Calu3 (cell line): ENCODE data around the gene IKBKG. TPM values are rescaled to one million over a fixed set of nuclear protein-coding genes. Genes with fewer than 3 reads are reported as not detected.

ENCODE experiments used
- BruUV-seq: library from RNA; stranded (reverse); fragments of 400-500 nt; replicated peaks from 2 replicates; lab custom pipeline; 2021; lab: Mats Ljungman, UMichigan
- CTCF ChIA-PET: fragments of 300-600 bp; sonication (Branson Sonifier 250); formaldehyde crosslinking; loops from one replicate; lab custom pipeline; 2022; ENCODE audit warnings: antibody characterized with exemption; lab: Charles Lee
- DNase-seq: peaks from one replicate; pipeline ENCODE4 v3.0.0; 2022
- H3K27ac Mint-ChIP-seq: one replicate; pipeline ENCODE4 v1.8.0; 2022; ENCODE audit warnings: mixed read lengths; ENCODE audit not compliant: unreplicated experiment
- H3K27me3 Mint-ChIP-seq: one replicate; pipeline ENCODE4 v1.8.0; 2022; ENCODE audit warnings: mixed read lengths; ENCODE audit not compliant: unreplicated experiment
- H3K36me3 Mint-ChIP-seq: one replicate; pipeline ENCODE4 v1.8.0; 2022; ENCODE audit warnings: mild to moderate bottlenecking, moderate library complexity, mixed read lengths; ENCODE audit not compliant: insufficient read depth, unreplicated experiment
- H3K4me1 Mint-ChIP-seq: one replicate; pipeline ENCODE4 v1.8.0; 2022; ENCODE audit warnings: mild to moderate bottlenecking, low read depth, mixed read lengths; ENCODE audit not compliant: unreplicated experiment
- H3K4me3 Mint-ChIP-seq: one replicate; pipeline ENCODE4 v1.8.0; 2022; ENCODE audit warnings: mild to moderate bottlenecking, low read depth, moderate library complexity, mixed read lengths; ENCODE audit not compliant: unreplicated experiment
- H3K9me3 Mint-ChIP-seq: one replicate; pipeline ENCODE4 v1.8.0; 2022; ENCODE audit warnings: low read depth, mixed read lengths; ENCODE audit not compliant: unreplicated experiment
- CTCF ChIP-seq: fragments of 200-600 bp; IDR thresholded peaks from one replicate; pipeline ENCODE4 v1.8.0; 2022; ENCODE audit warnings: antibody characterized with exemption; ENCODE audit not compliant: unreplicated experiment
- intact Hi-C: fragments of 100-400 bp; cut with micrococcal nuclease; formaldehyde crosslinking; loops from one replicate; pipeline ENCODE4 v1.10.0; 2022; ENCODE audit not compliant: unreplicated experiment
- total RNA-seq: library from RNA; stranded (reverse); gene quantifications from 2 replicates; pipeline ENCODE4 v1.2.3, GENCODE V29; 2022

Gene IKBKG
- total RNA-seq, 1 experiment from 2014 or later = 39.9 TPM

- no peaks in the 10 kb centered on the region for H3K9me3 Mint-ChIP-seq
- peak overlapping the region; percentile 94 for H3K27ac Mint-ChIP-seq
- peak; percentile 80 for DNase-seq
- H3K4me1 Mint-ChIP-seq = peaks cover 23% of the 10 kb centered on the region
- BruUV-seq = no TSS peak
- CTCF ChIA-PET = interaction anchor here (0.8 to 0.9 kb wide), 2 partner anchors 15 to 142 kb away, joined by 3 to 4 read pairs; no protein-coding TSS in a partner anchor
- peak overlapping the region; percentile 67 for H3K4me3 Mint-ChIP-seq
- intact Hi-C loops = no loop called here
- peaks cover 70% of the 10 kb centered on the region for H3K36me3 Mint-ChIP-seq
- no peak for TF ChIP-seq CTCF
- H3K27me3 Mint-ChIP-seq = no peaks in the 10 kb centered on the region
Measured at GRCh38 chrX:154541896-154542722, 5.3 kb upstream of the IKBKG start.

- Mint-ChIP-seq H3K27ac (peak overlapping the region; percentile 94), H3K4me1 (peaks cover 23% of the 10 kb centered on the region), H3K9me3 (no peaks in the 10 kb centered on the region), H3K36me3 (peaks cover 77% of the 10 kb centered on the region), H3K27me3 (no peaks in the 10 kb centered on the region), H3K4me3 (peak overlapping the region; percentile 67)
- no TSS peak for BruUV-seq
- TF ChIP-seq CTCF = no peak
- intact Hi-C loops = no loop called here
- DNase-seq = no peak
- CTCF ChIA-PET = no interaction called here
Measured at GRCh38 chrX:154542723-154543424, 4.5 kb upstream of the IKBKG start.

- no peaks in the 10 kb centered on the region for H3K27me3 Mint-ChIP-seq
- H3K4me1 Mint-ChIP-seq = peaks cover 34% of the 10 kb centered on the region
- peak overlapping the region; percentile 90 for H3K4me3 Mint-ChIP-seq
- intact Hi-C loops = no loop called here
- CTCF ChIA-PET = interaction anchor here (0.6 kb wide), 1 partner anchor 464 kb away, joined by 8 read pairs; no protein-coding TSS in a partner anchor
- no TSS peak for BruUV-seq
- TF ChIP-seq CTCF = no peak
- peaks cover 73% of the 10 kb centered on the region for H3K36me3 Mint-ChIP-seq
- H3K27ac Mint-ChIP-seq = peak overlapping the region; percentile 56
- no peaks in the 10 kb centered on the region for H3K9me3 Mint-ChIP-seq
- no peak for DNase-seq
Measured at GRCh38 chrX:154545673-154546274, 1.6 kb upstream of the IKBKG start.
